GM18511 (cell line): Measurements from ENCODE around the gene SEC63.
"Not testable (repeated sequence)": the region's sequence is repeated elsewhere in the genome, so short reads cannot be mapped to it uniquely, and the experiment has no call there.

ENCODE experiments used
- ATAC-seq: cut with Tn5 transposase; IDR thresholded peaks from one replicate; pipeline ENCODE4 v1.9.1; 2021; ENCODE audit warnings: mild to moderate bottlenecking, moderate library complexity; ENCODE audit not compliant: unreplicated experiment

SEC63 gene

GRCh38 chr6:107976155-107976783, 18.3 kb upstream of the SEC63 start:
- no peak for ATAC-seq

GRCh38 chr6:107973594-107973993, 15.6 kb upstream of the SEC63 start:
- ATAC-seq: no peak

- no peak for ATAC-seq
These were observed 14.5 kb upstream of the SEC63 start for GRCh38 chr6:107972413-107973096.

GRCh38 chr6:107971181-107971580, 13.2 kb upstream of the SEC63 start:
- no peak for ATAC-seq

DNA sequence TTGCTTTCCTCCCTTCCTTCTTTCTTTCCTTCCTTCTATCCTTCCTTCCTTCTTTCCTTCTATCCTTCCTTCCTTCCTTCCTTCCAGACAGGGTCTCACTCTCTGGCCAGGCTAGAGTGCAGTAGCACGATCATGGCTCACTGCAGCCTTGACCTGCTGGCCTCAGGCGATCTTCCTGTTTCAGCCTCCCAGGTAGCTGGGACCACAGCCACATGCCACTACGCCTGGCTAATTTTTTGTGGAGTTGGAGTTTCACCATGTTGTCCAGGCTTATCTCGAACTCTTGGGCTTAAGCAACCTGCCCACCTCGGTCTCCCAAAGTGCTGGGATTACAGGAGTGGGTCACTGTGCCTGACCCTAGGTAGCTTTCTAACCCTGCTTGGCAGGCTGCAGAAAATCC, 12.2 kb upstream of the SEC63 start:
- ATAC-seq: no peak

- ATAC-seq: no peak
These were observed 10.1 kb upstream of the SEC63 start for GRCh38 chr6:107968081-107968480.

DNA sequence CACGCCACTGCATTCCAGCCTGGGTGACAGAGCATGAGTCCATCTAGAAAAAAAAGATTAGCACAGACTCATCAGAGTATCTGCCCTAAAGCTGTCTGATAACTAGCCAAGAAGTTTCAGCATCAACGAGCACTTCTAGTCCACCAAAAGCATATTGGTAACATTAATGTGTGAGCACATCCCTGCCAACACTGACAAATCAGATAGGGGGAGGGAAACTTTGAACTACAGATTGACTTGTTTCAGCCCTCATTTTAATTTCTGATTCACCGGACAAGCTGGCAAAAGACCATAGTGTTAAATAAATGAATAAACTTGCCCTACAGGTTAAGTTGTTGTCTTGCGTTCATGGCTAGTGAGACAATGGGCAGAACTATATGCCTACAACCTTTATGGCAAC, 7.7 kb upstream of the SEC63 start:
- ATAC-seq: no peak

DNA sequence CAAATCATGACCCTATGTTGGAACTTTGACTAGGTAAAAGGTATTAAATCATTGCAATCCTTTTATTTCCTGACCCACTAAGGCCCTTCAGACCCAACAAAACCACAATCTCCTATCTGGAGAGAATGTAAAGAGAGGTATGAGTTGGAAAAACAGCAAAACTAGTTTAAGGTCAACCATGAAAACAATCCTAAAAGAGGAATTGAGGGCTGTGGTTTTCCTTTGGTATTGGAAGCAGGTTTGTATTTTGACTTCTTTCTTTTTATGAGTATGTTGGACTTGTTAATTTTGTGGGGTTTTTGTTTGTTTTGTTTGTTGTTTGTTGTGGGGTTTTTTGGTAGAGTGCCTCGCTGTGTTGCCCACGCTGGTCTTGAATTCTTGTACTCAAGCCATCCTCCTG, 4.7 kb upstream of the SEC63 start:
- ATAC-seq: no peak

- ATAC-seq: no peak
These were observed 1.4 kb upstream of the SEC63 start for GRCh38 chr6:107959392-107959791.

DNA sequence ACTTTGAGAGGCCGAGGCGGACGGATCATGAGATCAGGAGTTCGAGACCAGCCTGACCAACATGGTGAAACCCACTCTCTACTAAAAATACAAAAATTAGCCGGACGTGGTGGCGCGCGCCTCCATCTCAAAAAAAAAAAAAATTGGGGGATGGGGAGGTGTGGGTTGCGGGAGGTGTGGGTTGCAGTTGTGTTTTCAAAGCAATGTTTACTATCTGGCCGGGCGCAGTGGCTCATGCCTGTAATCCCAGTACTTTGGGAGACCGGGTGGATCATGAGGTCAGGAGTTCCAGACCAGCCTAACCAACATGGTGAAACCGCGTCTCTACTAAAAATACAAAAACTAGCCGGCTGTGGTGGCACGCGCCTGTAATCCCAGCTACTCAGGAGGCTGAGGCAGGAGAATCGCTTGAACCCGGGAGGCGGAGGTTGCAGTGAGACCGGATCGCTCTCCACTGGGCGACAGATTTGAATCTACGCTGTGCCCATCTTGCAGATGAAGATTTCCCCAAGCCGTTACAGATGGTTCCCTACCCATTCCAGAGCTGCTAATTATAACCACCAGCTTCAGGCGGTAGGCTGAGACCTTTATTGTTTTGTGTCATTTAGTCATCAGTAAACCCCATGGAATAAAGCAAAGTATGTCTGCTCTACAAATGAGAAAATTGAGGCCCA, 818 bp upstream of the SEC63 start:
- ATAC-seq: not testable (repeated sequence)

GRCh38 chr6:107957308-107957908, 600 bp downstream of the SEC63 start:
- ATAC-seq: peak; percentile 46

DNA sequence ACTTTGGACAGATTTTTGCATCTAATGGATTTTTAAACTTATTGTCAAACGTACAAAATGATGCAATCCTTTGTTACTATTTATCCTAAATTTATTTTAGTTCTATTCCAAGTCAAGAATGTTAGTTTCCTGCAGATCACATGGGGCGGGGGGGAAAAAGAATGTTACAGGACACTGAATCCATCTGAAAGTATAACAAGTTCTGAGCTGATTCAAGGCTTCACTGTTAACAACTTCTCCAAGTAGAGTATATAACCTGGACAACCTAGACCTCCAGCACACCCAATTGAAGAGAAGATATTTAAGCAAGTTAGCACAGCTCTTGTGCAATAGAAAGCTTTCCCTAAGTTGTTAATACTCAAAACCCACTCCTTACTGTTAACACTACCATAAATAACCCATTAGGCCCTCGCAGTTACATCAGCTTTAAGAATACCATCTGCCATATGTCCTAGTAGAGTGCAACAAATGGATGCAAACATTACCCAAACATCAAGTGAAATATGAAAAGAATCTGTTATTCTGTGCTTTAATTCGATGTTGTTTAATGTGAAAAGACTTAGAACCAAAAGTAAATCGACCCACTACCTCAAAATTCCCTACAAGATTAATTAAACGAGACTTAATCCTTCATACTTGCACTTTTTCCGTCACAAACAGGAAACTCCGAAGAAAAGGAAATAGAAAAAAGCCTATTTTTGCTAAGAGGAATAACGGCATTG, 1.3 kb downstream of the SEC63 start:
- ATAC-seq: no peak

- no peak for ATAC-seq
These were observed 1.8 kb downstream of the SEC63 start for GRCh38 chr6:107956181-107956580.

GRCh38 chr6:107953858-107954414, 4.1 kb downstream of the SEC63 start:
- ATAC-seq: not testable (repeated sequence)

GRCh38 chr6:107943626-107944439, 14.2 kb downstream of the SEC63 start:
- ATAC-seq: no peak

DNA sequence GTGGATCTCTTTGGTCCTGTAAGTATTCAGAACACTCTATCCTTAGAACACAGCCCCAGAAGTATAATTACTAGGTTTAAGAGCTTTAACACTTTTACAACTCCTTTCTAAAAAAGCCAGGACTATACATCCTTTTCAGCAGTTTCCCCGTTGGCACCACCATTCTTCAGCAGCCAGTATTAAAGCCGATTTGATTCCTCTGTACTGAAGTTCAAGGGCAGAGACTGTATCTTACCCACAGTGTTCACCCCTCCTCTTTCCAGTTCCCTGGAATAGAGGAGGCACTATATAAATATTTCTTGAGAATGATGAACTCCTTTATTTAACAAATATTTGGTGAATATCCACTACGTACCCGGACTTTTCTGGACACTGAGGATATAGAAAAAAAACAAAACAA, 15.9 kb downstream of the SEC63 start:
- no peak for ATAC-seq

- no peak for ATAC-seq
These were observed 16.4 kb downstream of the SEC63 start for GRCh38 chr6:107941627-107942026.

DNA sequence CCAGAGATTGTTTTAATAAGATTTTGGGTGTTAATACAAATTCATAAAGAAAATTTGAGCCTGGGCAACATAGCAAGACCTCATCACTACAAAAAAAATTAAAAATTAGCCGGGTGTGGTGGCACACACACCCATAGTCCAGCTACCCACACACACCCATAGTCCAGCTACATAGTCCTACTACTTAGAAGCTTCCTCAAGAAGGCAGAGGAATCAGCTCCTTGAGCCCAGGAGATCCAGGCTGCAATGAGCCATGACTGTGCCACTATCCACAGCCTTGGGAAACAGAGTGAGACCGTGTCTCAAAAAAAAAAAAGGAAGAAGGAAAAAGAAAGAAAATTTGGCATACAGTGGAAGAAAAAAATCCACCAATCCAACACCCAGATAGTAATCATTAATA, 16.8 kb downstream of the SEC63 start:
- no peak for ATAC-seq

DNA sequence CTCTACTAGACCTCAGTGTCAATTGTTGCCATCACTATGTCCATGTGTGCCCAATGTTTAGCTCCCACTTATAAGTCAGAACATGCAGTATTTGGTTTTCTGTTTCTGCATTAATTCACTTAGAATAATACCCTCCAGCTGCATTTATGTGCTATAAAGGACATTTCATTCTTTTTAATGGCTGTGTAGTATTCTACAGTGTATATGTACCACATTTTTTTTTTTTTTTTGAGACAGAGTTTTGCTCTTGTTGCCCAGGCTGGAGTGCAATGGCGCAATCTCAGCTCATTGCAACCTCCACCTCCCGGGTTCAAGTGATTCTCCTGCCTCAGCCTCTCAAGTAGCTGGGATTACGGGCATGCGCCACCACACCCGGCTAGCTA, 21.1 kb downstream of the SEC63 start:
- ATAC-seq: not testable (repeated sequence)
